HepG2 (cell line): ENCODE results near the gene SLC16A3. TPM values are rescaled to one million over a fixed set of nuclear protein-coding genes. Genes with fewer than 3 reads are reported as not detected.

Experiments used
- ARNTL ChIP-seq: sonication (generic); formaldehyde crosslinking; IDR thresholded peaks from 2 replicates; pipeline ENCODE4 v1.4.0; 2020; ENCODE audit warnings: mild to moderate bottlenecking, missing genetic modification reagents
- ATF7-NPFF ChIP-seq: sonication (generic); formaldehyde crosslinking; IDR thresholded peaks from 2 replicates; pipeline ENCODE4 v1.8.1; 2023; ENCODE audit warnings: mild to moderate bottlenecking, low read depth, missing genetic modification reagents, moderate library complexity
- GTF2F1 ChIP-seq: fragments of 150-350 bp; IDR thresholded peaks from 2 replicates; pipeline ENCODE4 v1.6.1; 2014; ENCODE audit warnings: low read length
- KLF11 ChIP-seq: IDR thresholded peaks from 2 replicates; pipeline ENCODE4 v1.6.1; 2016; ENCODE audit warnings: missing compliant biosample characterization
- MAFF ChIP-seq: IDR thresholded peaks from 2 replicates; pipeline ENCODE4 v1.6.1; 2011; ENCODE audit warnings: low read depth, low read length, improper control_type of control experiment
- NCOA1 ChIP-seq: sonication (generic); formaldehyde crosslinking; IDR thresholded peaks from 2 replicates; pipeline ENCODE4 v1.9.0; 2021; ENCODE audit warnings: missing genetic modification reagents
- PCBP2 ChIP-seq: fragments of 200-400 bp; formaldehyde crosslinking; optimal IDR thresholded peaks from 2 replicates; pipeline ENCODE3; 2018; ENCODE audit warnings: low read length, low read depth; ENCODE audit not compliant: poor library complexity, severe bottlenecking
- SAP130 ChIP-seq: IDR thresholded peaks from 2 replicates; pipeline ENCODE4 v1.6.1; 2016; ENCODE audit warnings: low read depth
- TBX2 ChIP-seq: sonication (generic); formaldehyde crosslinking; IDR thresholded peaks from 2 replicates; pipeline ENCODE4 v1.5.0; 2020; ENCODE audit warnings: missing genetic modification reagents, mild to moderate bottlenecking, borderline replicate concordance
- TMF1 ChIP-seq: sonication (generic); formaldehyde crosslinking; IDR thresholded peaks from 2 replicates; pipeline ENCODE4 v1.8.1; 2022; ENCODE audit warnings: low read depth, missing genetic modification reagents
- ZBTB7B ChIP-seq: sonication (generic); formaldehyde crosslinking; IDR thresholded peaks from 2 replicates; pipeline ENCODE4 v1.4.0; 2020; ENCODE audit warnings: missing genetic modification reagents
- ZFP82 ChIP-seq: sonication (generic); formaldehyde crosslinking; IDR thresholded peaks from 2 replicates; pipeline ENCODE4 v1.5.1; 2020; ENCODE audit warnings: mild to moderate bottlenecking, missing genetic modification reagents, borderline replicate concordance
- ZNF12 ChIP-seq: sonication (generic); formaldehyde crosslinking; IDR thresholded peaks from 2 replicates; pipeline ENCODE4 v1.5.0; 2020; ENCODE audit warnings: missing genetic modification reagents
- ZNF207 ChIP-seq: fragments of 450-650 bp; IDR thresholded peaks from 2 replicates; pipeline ENCODE4 v1.6.1; 2016; ENCODE audit warnings: antibody characterized with exemption, borderline replicate concordance
- ZNF75D ChIP-seq: sonication (generic); formaldehyde crosslinking; IDR thresholded peaks from 2 replicates; pipeline ENCODE4 v1.8.1; 2023; ENCODE audit warnings: missing genetic modification reagents, mild to moderate bottlenecking, borderline replicate concordance
- ZNF781 ChIP-seq: sonication (generic); formaldehyde crosslinking; IDR thresholded peaks from 2 replicates; pipeline ENCODE4 v1.5.1; 2020; ENCODE audit warnings: borderline replicate concordance, mild to moderate bottlenecking, missing genetic modification reagents; ENCODE audit errors: not compliant biosample characterization
- polyA plus RNA-seq, 8 experiments: library from polyadenylated mRNA; depleted of rRNA in 3 of 8; stranded (reverse) in 7 of 8; unstranded in 1 of 8; fragments of >200 nt; fragmentation: Illumina TruSeq in 4 of 8; extraction: Trizol in 4 of 8; gene quantifications; 2 replicates each; pipeline versions ENCODE4 v1.2.1 to v1.2.3, GENCODE V29; 2011 to 2016; ENCODE audit warnings: low read depth in 4 of 8, missing spikeins in 1 of 8, mixed read lengths in 1 of 8; ENCODE audit not compliant: insufficient read depth in 1 of 8
- total RNA-seq, 5 experiments: library from RNA; depleted of rRNA; stranded (reverse); fragments of >200 nt; fragmentation: Illumina TruSeq; extraction: Trizol; gene quantifications; 2 replicates each; pipeline ENCODE4 v1.2.3, GENCODE V29; 2016; ENCODE audit warnings: low read depth in 1 of 5
- TF ChIP-seq, protein P1 (sequence below): sonication (generic); formaldehyde crosslinking; IDR thresholded peaks from 2 replicates; pipeline ENCODE4 v1.9.0; 2021; ENCODE audit warnings: mild to moderate bottlenecking, missing genetic modification reagents
- TF ChIP-seq, protein P2 (sequence below): sonication (generic); formaldehyde crosslinking; IDR thresholded peaks from 2 replicates; pipeline ENCODE4 v1.5.0; 2020; ENCODE audit warnings: missing genetic modification reagents, mild to moderate bottlenecking, borderline replicate concordance
- TF ChIP-seq, protein P3 (sequence below): sonication (generic); formaldehyde crosslinking; IDR thresholded peaks from 2 replicates; pipeline ENCODE4 v1.5.0; 2020; ENCODE audit warnings: mild to moderate bottlenecking, missing genetic modification reagents
- TF ChIP-seq, protein P4 (sequence below): sonication (generic); formaldehyde crosslinking; IDR thresholded peaks from 2 replicates; pipeline ENCODE4 v1.8.0; 2022; ENCODE audit warnings: mild to moderate bottlenecking, missing genetic modification reagents

Gene SLC16A3
- total and polyA plus RNA-seq, 2 of the 13 experiments (the other 11 are each of a cell fraction or from before 2014, with no cell fraction given): 242 to 349 TPM

DNA sequence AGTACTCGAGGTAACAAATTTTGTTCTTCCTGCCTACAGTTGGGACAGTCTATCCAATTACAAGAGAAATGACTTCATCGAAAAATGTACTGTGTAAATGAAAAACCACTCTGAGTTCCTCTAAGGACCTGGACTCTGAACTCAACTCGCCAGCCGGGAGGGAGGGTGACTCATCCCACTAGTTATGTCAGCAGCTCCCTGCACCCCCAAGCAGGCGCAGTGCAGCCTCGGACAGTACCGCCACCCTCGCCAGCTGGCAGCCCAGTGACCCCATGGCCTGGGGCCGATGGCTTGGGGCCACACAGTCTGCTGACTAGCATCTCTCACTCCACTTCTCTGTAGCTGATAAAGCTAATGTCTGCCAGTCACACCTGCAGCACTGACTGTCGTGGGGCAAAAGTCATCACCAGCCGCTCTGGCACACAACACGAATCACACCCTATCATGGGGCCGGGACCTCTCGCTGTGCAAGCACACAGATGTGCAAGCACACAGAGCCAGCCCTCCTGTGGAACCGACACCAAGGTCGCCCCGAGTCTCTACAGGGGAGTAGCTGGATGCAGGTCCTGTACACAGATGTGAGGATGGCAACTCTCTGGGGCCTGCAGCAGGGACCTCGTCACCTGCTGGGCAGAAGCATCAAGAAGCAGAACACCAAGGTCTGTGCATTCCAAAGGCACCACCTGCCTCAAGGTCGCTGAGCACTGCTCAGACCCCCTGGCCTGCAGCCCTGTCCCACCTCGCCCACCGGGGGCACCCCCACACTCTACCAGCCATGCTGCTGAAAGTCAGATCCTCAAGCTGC, 38.9 kb downstream of the SLC16A3 start (continued):
- TF ChIP-seq, protein P1, sequence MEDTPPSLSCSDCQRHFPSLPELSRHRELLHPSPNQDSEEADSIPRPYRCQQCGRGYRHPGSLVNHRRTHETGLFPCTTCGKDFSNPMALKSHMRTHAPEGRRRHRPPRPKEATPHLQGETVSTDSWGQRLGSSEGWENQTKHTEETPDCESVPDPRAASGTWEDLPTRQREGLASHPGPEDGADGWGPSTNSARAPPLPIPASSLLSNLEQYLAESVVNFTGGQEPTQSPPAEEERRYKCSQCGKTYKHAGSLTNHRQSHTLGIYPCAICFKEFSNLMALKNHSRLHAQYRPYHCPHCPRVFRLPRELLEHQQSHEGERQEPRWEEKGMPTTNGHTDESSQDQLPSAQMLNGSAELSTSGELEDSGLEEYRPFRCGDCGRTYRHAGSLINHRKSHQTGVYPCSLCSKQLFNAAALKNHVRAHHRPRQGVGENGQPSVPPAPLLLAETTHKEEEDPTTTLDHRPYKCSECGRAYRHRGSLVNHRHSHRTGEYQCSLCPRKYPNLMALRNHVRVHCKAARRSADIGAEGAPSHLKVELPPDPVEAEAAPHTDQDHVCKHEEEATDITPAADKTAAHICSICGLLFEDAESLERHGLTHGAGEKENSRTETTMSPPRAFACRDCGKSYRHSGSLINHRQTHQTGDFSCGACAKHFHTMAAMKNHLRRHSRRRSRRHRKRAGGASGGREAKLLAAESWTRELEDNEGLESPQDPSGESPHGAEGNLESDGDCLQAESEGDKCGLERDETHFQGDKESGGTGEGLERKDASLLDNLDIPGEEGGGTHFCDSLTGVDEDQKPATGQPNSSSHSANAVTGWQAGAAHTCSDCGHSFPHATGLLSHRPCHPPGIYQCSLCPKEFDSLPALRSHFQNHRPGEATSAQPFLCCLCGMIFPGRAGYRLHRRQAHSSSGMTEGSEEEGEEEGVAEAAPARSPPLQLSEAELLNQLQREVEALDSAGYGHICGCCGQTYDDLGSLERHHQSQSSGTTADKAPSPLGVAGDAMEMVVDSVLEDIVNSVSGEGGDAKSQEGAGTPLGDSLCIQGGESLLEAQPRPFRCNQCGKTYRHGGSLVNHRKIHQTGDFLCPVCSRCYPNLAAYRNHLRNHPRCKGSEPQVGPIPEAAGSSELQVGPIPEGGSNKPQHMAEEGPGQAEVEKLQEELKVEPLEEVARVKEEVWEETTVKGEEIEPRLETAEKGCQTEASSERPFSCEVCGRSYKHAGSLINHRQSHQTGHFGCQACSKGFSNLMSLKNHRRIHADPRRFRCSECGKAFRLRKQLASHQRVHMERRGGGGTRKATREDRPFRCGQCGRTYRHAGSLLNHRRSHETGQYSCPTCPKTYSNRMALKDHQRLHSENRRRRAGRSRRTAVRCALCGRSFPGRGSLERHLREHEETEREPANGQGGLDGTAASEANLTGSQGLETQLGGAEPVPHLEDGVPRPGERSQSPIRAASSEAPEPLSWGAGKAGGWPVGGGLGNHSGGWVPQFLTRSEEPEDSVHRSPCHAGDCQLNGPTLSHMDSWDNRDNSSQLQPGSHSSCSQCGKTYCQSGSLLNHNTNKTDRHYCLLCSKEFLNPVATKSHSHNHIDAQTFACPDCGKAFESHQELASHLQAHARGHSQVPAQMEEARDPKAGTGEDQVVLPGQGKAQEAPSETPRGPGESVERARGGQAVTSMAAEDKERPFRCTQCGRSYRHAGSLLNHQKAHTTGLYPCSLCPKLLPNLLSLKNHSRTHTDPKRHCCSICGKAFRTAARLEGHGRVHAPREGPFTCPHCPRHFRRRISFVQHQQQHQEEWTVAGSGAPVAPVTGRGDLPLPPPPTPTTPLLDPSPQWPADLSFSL (CRISPR knock-in tag): no peak
- TF ChIP-seq ZFP82 (CRISPR knock-in tag): peak; percentile 88; the same call in 1 of the 2 replicates
- TF ChIP-seq, protein P2, sequence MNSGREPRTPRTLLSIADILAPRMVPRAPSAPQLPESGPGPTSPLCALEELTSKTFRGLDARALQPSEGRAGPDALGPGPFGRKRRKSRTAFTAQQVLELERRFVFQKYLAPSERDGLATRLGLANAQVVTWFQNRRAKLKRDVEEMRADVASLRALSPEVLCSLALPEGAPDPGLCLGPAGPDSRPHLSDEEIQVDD: no peak
- no peak for TF ChIP-seq GTF2F1
- TF ChIP-seq PCBP2: no peak
- peak; percentile 47; the same call in 1 of the 2 replicates for TF ChIP-seq KLF11 (CRISPR knock-in tag)
- TF ChIP-seq ZBTB7B (CRISPR knock-in tag): peak; percentile 93
- TF ChIP-seq, protein P3, sequence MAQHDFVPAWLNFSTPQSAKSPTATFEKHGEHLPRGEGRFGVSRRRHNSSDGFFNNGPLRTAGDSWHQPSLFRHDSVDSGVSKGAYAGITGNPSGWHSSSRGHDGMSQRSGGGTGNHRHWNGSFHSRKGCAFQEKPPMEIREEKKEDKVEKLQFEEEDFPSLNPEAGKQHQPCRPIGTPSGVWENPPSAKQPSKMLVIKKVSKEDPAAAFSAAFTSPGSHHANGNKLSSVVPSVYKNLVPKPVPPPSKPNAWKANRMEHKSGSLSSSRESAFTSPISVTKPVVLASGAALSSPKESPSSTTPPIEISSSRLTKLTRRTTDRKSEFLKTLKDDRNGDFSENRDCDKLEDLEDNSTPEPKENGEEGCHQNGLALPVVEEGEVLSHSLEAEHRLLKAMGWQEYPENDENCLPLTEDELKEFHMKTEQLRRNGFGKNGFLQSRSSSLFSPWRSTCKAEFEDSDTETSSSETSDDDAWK (CRISPR knock-in tag): no peak
- TF ChIP-seq TMF1 (CRISPR knock-in tag): no peak; the same call in 1 of the 2 replicates
- no peak for TF ChIP-seq ZNF207
- TF ChIP-seq SAP130 (CRISPR knock-in tag): peak; percentile 100
- TF ChIP-seq, protein P4, sequence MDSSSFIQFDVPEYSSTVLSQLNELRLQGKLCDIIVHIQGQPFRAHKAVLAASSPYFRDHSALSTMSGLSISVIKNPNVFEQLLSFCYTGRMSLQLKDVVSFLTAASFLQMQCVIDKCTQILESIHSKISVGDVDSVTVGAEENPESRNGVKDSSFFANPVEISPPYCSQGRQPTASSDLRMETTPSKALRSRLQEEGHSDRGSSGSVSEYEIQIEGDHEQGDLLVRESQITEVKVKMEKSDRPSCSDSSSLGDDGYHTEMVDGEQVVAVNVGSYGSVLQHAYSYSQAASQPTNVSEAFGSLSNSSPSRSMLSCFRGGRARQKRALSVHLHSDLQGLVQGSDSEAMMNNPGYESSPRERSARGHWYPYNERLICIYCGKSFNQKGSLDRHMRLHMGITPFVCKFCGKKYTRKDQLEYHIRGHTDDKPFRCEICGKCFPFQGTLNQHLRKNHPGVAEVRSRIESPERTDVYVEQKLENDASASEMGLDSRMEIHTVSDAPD (CRISPR knock-in tag): peak; percentile 97
- TF ChIP-seq ZNF781 (CRISPR knock-in tag): no peak
- TF ChIP-seq NCOA1 (CRISPR knock-in tag): no peak
- TF ChIP-seq MAFF: peak; percentile 36; the same call in 1 of the 2 replicates
- TF ChIP-seq ZNF75D (CRISPR knock-in tag): no peak
- peak; percentile 97 for TF ChIP-seq TBX2 (CRISPR knock-in tag)
- 0 out of 2 replicates have a peak, but pooled peaks have one; percentile 8 for TF ChIP-seq ZNF12 (CRISPR knock-in tag)
- TF ChIP-seq ARNTL (CRISPR knock-in tag): peak; percentile 93
- TF ChIP-seq ATF7-NPFF (CRISPR knock-in tag): no peak
